Trophoblast cell (in vitro differentiated cells and primary cell): ENCODE measurements around the gene POC5.

Experiments used
- DNase-seq, 2 donors: peaks; one replicate each; pipeline ENCODE4 v3.0.0-alpha.2; 2016
- H2AFZ ChIP-seq: 2 replicates; pipeline ENCODE4 v1.6.1; 2013; ENCODE audit warnings: low read length, moderate library complexity, mild to moderate bottlenecking; ENCODE audit not compliant: insufficient read depth, poor library complexity
- H2AK5ac ChIP-seq: 2 replicates; pipeline ENCODE4 v1.6.1; 2013; ENCODE audit warnings: mild to moderate bottlenecking, low read length
- H2BK120ac ChIP-seq: 2 replicates; pipeline ENCODE4 v1.6.1; 2013; ENCODE audit warnings: low read length, mild to moderate bottlenecking, moderate library complexity; ENCODE audit not compliant: insufficient read depth, poor library complexity
- H2BK12ac ChIP-seq: 2 replicates; pipeline ENCODE4 v1.6.1; 2013; ENCODE audit warnings: mild to moderate bottlenecking, low read length, moderate library complexity
- H2BK5ac ChIP-seq: 2 replicates; pipeline ENCODE4 v1.6.1; 2013; ENCODE audit warnings: low read length, low read depth, moderate library complexity, mild to moderate bottlenecking; ENCODE audit not compliant: poor library complexity
- H3K14ac ChIP-seq: 2 replicates; pipeline ENCODE4 v1.6.1; 2013; ENCODE audit warnings: mild to moderate bottlenecking, low read length
- H3K18ac ChIP-seq: 2 replicates; pipeline ENCODE4 v1.6.1; 2013; ENCODE audit warnings: mild to moderate bottlenecking, low read length
- H3K23ac ChIP-seq: 2 replicates; pipeline ENCODE4 v1.6.1; 2013; ENCODE audit warnings: low read length
- H3K27ac ChIP-seq: 2 replicates; pipeline ENCODE4 v1.5.1; 2013; ENCODE audit warnings: low read depth, mild to moderate bottlenecking, inconsistent platforms, low read length, moderate library complexity
- H3K27me3 ChIP-seq: 2 replicates; pipeline ENCODE4 v1.6.1; 2013; ENCODE audit warnings: inconsistent platforms, mild to moderate bottlenecking, low read length, moderate library complexity; ENCODE audit not compliant: insufficient read depth
- H3K36me3 ChIP-seq, 2 experiments: 1 replicate in 1 of 2; 2 replicates in 1 of 2; pipeline ENCODE4 v1.6.1; 2013; ENCODE audit warnings: low read length in 2 of 2, mild to moderate bottlenecking in 2 of 2, moderate library complexity in 1 of 2; ENCODE audit not compliant: insufficient read depth in 2 of 2, control insufficient read depth in 1 of 2
- H3K4ac ChIP-seq: 2 replicates; pipeline ENCODE4 v1.6.1; 2013; ENCODE audit warnings: low read depth, mild to moderate bottlenecking, low read length, moderate library complexity
- H3K4me1 ChIP-seq, 2 experiments: 1 replicate in 1 of 2; 2 replicates in 1 of 2; pipeline ENCODE4 v1.6.1; 2013; ENCODE audit warnings: low read length in 2 of 2, mild to moderate bottlenecking in 2 of 2, moderate library complexity in 1 of 2; ENCODE audit not compliant: insufficient read depth in 2 of 2, control insufficient read depth in 1 of 2
- H3K4me2 ChIP-seq: 2 replicates; pipeline ENCODE4 v1.6.1; 2013; ENCODE audit warnings: inconsistent platforms, mild to moderate bottlenecking, low read length, moderate library complexity
- H3K4me3 ChIP-seq: 2 replicates; pipeline ENCODE4 v1.5.1; 2013; ENCODE audit warnings: mild to moderate bottlenecking, low read depth, low read length, inconsistent platforms
- H3K79me1 ChIP-seq: one replicate; pipeline ENCODE4 v1.6.1; 2013; ENCODE audit warnings: low read length
- H3K79me2 ChIP-seq: 2 replicates; pipeline ENCODE4 v1.6.1; 2013; ENCODE audit warnings: low read length, mild to moderate bottlenecking; ENCODE audit not compliant: control insufficient read depth, insufficient read depth, poor library complexity
- H3K9ac ChIP-seq: 2 replicates; pipeline ENCODE4 v1.6.1; 2013; ENCODE audit warnings: mild to moderate bottlenecking, low read length
- H3K9me3 ChIP-seq: 2 replicates; pipeline ENCODE4 v1.6.1; 2013; ENCODE audit warnings: low read depth, mild to moderate bottlenecking, control low read depth, inconsistent platforms, low read length; ENCODE audit not compliant: insufficient read depth
- H4K12ac ChIP-seq: 2 replicates; pipeline ENCODE4 v1.6.1; 2013; ENCODE audit warnings: low read depth, mild to moderate bottlenecking, low read length, moderate library complexity
- H4K8ac ChIP-seq: 2 replicates; pipeline ENCODE4 v1.6.1; 2013; ENCODE audit warnings: low read depth, mild to moderate bottlenecking, low read length, moderate library complexity
- H4K91ac ChIP-seq: one replicate; pipeline ENCODE4 v1.6.1; 2013; ENCODE audit warnings: low read depth, mild to moderate bottlenecking, low read length, moderate library complexity
- WGBS: extraction: QIAGEN DNeasy Blood & Tissue Kit; methylation state at CpG from one replicate; pipeline ENCODE4 v1.1.7; 2013; ENCODE audit warnings: missing lambda C conversion rate; ENCODE audit not compliant: insufficient read length, insufficient coverage; ENCODE audit errors: extremely low coverage; 5-methylcytosine and 5-hydroxymethylcytosine counted together

Gene POC5

GRCh38 chr5:75663579-75664284 is 53.5 kb downstream of the POC5 start:
- no peak overlapping the region for H2BK5ac ChIP-seq
- H4K12ac ChIP-seq: no peak overlapping the region
- H3K79me1 ChIP-seq: no peaks in the 10 kb centered on the region
- no peak overlapping the region for H3K18ac ChIP-seq
- H3K23ac ChIP-seq: no peak overlapping the region
- no peak overlapping the region for H2BK120ac ChIP-seq
- no peak overlapping the region for H4K91ac ChIP-seq
- H3K27ac ChIP-seq: no peak overlapping the region
- no peak overlapping the region for H4K8ac ChIP-seq
- no peak overlapping the region for H3K4ac ChIP-seq
- WGBS: no CpG with 5 or more reads among the region's 12 CpGs
- H3K27me3 ChIP-seq: no peaks in the 10 kb centered on the region
- no peaks in the 10 kb centered on the region for H3K9me3 ChIP-seq
- H2AK5ac ChIP-seq: no peak overlapping the region
- H3K36me3 ChIP-seq: no peaks in the 10 kb centered on the region
- H3K4me3 ChIP-seq: no peak overlapping the region
- no peak overlapping the region for H3K14ac ChIP-seq
- H3K79me2 ChIP-seq: no peaks in the 10 kb centered on the region
- peaks cover 0 to 4% of the 10 kb centered on the region in 2 experiments for H3K4me1 ChIP-seq
- DNase-seq: no peak
- no peak overlapping the region for H3K4me2 ChIP-seq
- H2BK12ac ChIP-seq: no peak overlapping the region
- H2AFZ ChIP-seq: no peak overlapping the region
- H3K9ac ChIP-seq: no peak overlapping the region

GRCh38 chr5:75662061-75662460 is 55.2 kb downstream of the POC5 start:
- no peak overlapping the region for H3K23ac ChIP-seq
- no CpG with 5 or more reads among the region's 2 CpGs for WGBS
- no peak overlapping the region for H4K8ac ChIP-seq
- no peaks in the 10 kb centered on the region for H3K36me3 ChIP-seq
- H3K4me1 ChIP-seq: peaks cover 0 to 4% of the 10 kb centered on the region in 2 experiments
- H4K91ac ChIP-seq: no peak overlapping the region
- no peak overlapping the region for H3K18ac ChIP-seq
- no peak overlapping the region for H3K4ac ChIP-seq
- H3K27me3 ChIP-seq: no peaks in the 10 kb centered on the region
- H3K4me2 ChIP-seq: no peak overlapping the region
- no peak overlapping the region for H3K27ac ChIP-seq
- no peak overlapping the region for H2BK5ac ChIP-seq
- no peak overlapping the region for H2AFZ ChIP-seq
- H3K9ac ChIP-seq: no peak overlapping the region
- H3K79me1 ChIP-seq: no peaks in the 10 kb centered on the region
- no peak overlapping the region for H2BK12ac ChIP-seq
- H3K9me3 ChIP-seq: no peaks in the 10 kb centered on the region
- no peak for DNase-seq
- H4K12ac ChIP-seq: no peak overlapping the region
- H3K14ac ChIP-seq: no peak overlapping the region
- H2AK5ac ChIP-seq: no peak overlapping the region
- H3K79me2 ChIP-seq: no peaks in the 10 kb centered on the region
- H3K4me3 ChIP-seq: no peak overlapping the region
- H2BK120ac ChIP-seq: no peak overlapping the region

GRCh38 chr5:75660678-75661465 is 56.4 kb downstream of the POC5 start:
- H2BK5ac ChIP-seq: no peak overlapping the region
- no peaks in the 10 kb centered on the region for H3K79me2 ChIP-seq
- no peaks in the 10 kb centered on the region for H3K4me1 ChIP-seq
- no peak overlapping the region for H2AK5ac ChIP-seq
- no peak overlapping the region for H3K14ac ChIP-seq
- DNase-seq: no peak
- H3K18ac ChIP-seq: no peak overlapping the region
- no peak overlapping the region for H3K23ac ChIP-seq
- H3K79me1 ChIP-seq: no peaks in the 10 kb centered on the region
- no peak overlapping the region for H4K8ac ChIP-seq
- no peak overlapping the region for H4K12ac ChIP-seq
- H3K4me2 ChIP-seq: no peak overlapping the region
- no peaks in the 10 kb centered on the region for H3K27me3 ChIP-seq
- no peak overlapping the region for H2BK12ac ChIP-seq
- H3K27ac ChIP-seq: no peak overlapping the region
- no peak overlapping the region for H3K4ac ChIP-seq
- H2BK120ac ChIP-seq: no peak overlapping the region
- no peaks in the 10 kb centered on the region for H3K9me3 ChIP-seq
- H3K36me3 ChIP-seq: no peaks in the 10 kb centered on the region
- H3K4me3 ChIP-seq: no peak overlapping the region
- H3K9ac ChIP-seq: no peak overlapping the region
- H4K91ac ChIP-seq: no peak overlapping the region
- H2AFZ ChIP-seq: no peak overlapping the region
- WGBS: no CpG with 5 or more reads among the region's 16 CpGs

GRCh38 chr5:75659791-75660450 is 57.3 kb downstream of the POC5 start:
- no peak overlapping the region for H2BK5ac ChIP-seq
- H3K79me2 ChIP-seq: no peaks in the 10 kb centered on the region
- H3K23ac ChIP-seq: no peak overlapping the region
- no peak overlapping the region for H2AFZ ChIP-seq
- H4K8ac ChIP-seq: no peak overlapping the region
- no peak overlapping the region for H4K91ac ChIP-seq
- peaks cover 0 to under 1% of the 10 kb centered on the region in 2 experiments for H3K4me1 ChIP-seq
- no peaks in the 10 kb centered on the region for H3K36me3 ChIP-seq
- H2BK12ac ChIP-seq: no peak overlapping the region
- no peak overlapping the region for H2BK120ac ChIP-seq
- H3K4me3 ChIP-seq: no peak overlapping the region
- no peak for DNase-seq
- no peak overlapping the region for H3K27ac ChIP-seq
- no peaks in the 10 kb centered on the region for H3K27me3 ChIP-seq
- no peak overlapping the region for H3K18ac ChIP-seq
- H3K79me1 ChIP-seq: no peaks in the 10 kb centered on the region
- WGBS: no CpG with 5 or more reads among the region's 3 CpGs
- no peak overlapping the region for H4K12ac ChIP-seq
- no peak overlapping the region for H3K4me2 ChIP-seq
- H3K14ac ChIP-seq: no peak overlapping the region
- H3K9me3 ChIP-seq: no peaks in the 10 kb centered on the region
- H3K4ac ChIP-seq: no peak overlapping the region
- H2AK5ac ChIP-seq: no peak overlapping the region
- H3K9ac ChIP-seq: no peak overlapping the region
